Measurements from ENCODE around the gene NLRP10.

DNA sequence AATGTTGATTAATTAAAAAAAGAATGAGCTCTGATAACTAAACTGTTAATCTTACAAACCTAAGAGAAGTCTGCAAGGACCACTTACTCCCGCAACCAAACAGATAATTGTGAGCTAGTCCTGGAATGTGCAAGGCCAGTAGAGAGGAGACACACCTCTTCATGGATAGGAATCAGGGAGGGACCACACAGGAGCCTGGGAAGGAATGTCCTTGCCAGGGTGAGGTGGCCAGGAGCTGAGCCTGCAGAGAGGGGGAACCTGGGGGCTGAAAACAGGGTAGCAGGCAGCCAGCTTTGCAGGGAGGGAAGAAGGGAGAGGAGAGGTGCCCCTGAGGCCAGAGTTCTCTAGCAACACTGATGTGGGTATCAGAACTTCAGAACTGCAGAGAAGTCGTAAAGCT lies 9.4 kb upstream of the NLRP10 start:
- TF ChIP-seq, protein P1, sequence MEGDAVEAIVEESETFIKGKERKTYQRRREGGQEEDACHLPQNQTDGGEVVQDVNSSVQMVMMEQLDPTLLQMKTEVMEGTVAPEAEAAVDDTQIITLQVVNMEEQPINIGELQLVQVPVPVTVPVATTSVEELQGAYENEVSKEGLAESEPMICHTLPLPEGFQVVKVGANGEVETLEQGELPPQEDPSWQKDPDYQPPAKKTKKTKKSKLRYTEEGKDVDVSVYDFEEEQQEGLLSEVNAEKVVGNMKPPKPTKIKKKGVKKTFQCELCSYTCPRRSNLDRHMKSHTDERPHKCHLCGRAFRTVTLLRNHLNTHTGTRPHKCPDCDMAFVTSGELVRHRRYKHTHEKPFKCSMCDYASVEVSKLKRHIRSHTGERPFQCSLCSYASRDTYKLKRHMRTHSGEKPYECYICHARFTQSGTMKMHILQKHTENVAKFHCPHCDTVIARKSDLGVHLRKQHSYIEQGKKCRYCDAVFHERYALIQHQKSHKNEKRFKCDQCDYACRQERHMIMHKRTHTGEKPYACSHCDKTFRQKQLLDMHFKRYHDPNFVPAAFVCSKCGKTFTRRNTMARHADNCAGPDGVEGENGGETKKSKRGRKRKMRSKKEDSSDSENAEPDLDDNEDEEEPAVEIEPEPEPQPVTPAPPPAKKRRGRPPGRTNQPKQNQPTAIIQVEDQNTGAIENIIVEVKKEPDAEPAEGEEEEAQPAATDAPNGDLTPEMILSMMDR (IDR thresholded peaks at IDR 0.05; ENCODE audit: low read depth, low read length) = no peak
- no peak for TF ChIP-seq EZH2phosphoT487 (IDR thresholded peaks at IDR 0.05; ENCODE audit: low read depth)

All from OCI-LY3 (cell line).